NCI-H2227 (cell line): ENCODE results near the gene COA3.

Experiments used
- DNase-seq: peaks from one replicate; lab custom pipeline; 2025; ENCODE audit not compliant: unreplicated experiment; lab: John Stamatoyannopoulos, UW

Gene COA3

GRCh38 chr17:42754782-42755181 lies 43.7 kb downstream of the COA3 start:
- no peak for DNase-seq

- DNase-seq = no peak
These were observed 46.9 kb downstream of the COA3 start for GRCh38 chr17:42751628-42752027.

DNA sequence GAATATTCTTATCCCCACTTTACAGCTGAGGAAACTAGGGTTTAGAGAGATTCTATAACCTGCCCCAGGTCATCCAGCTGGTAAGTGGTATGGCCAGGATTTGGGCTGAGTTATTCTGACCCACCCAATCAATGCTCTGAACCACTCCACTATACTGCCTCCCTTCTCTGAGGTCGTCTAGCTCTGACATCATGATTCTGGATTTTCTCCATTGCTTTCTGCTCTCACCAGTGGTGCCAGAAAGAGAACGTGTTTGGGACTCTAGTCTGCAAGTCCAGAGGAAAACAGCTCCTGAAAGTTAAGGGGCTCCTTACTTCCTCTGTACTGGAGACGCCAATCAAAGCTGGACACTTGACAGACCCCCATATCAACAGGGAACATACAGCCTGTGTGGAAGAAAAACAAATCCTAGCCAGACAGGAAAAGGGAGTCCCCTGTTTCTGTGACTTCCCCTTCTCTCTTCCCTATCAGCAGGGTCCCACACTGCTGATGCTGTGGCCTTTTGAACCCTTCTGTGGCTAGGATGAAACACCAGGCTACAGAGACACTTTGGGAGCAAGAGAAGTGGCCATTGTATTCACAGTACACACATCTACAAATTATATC lies 47.7 kb downstream of the COA3 start:
- no peak for DNase-seq

DNA sequence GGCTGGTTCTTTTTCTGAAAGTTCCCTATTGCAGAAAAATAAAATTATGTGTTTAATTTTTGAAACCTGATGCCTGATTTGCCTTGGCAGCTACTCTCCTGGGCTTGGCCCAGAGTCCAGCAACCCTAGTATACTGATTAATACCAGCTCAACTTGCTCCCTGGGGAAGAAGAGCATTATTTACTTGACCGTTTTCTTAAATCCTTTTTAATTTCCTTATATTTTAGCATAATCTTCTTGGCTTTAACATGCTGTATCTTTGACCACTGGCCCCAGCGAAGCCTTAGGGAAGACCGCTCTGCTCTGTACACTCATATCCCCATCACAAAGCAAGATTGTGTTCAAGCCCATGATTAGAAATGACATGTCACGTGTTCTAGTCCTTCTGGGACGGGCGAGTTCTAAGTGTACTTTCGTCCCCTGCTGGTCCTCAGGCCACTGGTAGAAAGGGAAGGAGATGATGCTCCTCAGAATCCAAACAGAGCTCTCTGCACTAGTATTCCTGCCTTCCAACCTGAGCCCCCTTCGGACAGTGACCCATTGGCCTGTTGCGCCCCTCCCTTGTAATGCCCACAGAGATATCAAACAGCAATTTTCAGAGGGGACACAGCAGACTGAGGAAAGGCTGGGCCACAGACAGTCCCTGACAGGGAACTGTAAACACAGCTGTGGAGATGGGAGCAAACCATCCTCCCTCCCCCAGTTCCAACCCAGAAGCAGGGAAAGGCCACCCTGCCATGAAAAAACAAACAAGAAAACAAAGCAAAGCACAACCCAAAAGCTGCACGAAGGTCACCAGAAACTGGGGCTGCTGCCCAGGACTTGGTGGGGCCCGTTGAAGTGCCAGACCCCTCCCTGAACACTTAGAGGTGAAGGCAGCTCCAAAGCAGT lies 49.4 kb downstream of the COA3 start:
- DNase-seq = no peak

DNA sequence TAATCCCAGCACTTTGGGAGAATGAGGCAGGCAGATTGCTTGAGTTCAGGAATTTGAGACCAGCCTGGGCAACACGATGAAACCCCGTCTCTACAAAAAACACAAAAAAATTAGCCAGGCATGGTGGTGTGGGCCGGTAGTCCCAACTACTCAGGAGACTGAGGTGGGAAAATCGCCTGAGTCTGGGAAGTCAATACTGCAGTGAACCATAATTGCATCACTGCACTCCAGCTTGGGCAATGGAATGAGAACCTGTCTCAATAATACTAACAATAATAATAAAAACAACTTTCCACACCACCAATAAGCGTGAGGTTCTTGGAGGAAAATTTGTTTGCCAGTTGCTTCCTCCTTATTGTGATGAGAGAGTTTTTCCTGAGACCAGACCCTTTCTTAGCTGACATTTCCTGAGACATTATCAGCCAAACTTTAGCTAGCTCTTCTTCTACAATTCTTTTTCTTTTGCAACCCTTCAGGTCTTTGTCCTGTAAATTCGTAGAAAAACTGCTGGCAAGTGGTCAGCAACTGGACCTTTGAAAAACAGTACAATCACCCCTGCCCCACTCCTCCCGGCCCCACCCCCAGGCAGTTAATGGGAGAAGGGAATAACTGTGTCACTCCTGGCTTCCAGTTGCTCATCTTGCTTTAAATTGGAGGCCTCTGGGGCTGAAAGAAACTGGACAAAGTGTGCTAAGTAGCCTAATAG lies 50.1 kb downstream of the COA3 start:
- DNase-seq = no peak
